Osteoblast (primary cell): ENCODE data around the gene SLX4. TPM values are rescaled to one million over a fixed set of nuclear protein-coding genes. Genes with fewer than 3 reads are reported as not detected.

Source experiments
- DNase-seq: peaks from one replicate; pipeline ENCODE4 v3.0.0; 2011; ENCODE audit warnings: low spot score, mixed read lengths; ENCODE audit not compliant: insufficient read length; ENCODE audit errors: missing footprints
- H2AFZ ChIP-seq: 2 replicates; pipeline ENCODE4 v1.6.0; 2011; ENCODE audit warnings: mild to moderate bottlenecking, low read length
- H3K27ac ChIP-seq: 2 replicates; pipeline ENCODE4 v1.5.1; 2011; ENCODE audit warnings: mild to moderate bottlenecking, low read depth, low read length, moderate library complexity
- H3K27me3 ChIP-seq: 2 replicates; pipeline ENCODE4 v1.6.0; 2012; ENCODE audit warnings: mild to moderate bottlenecking, control low read depth, inconsistent platforms, low read length, moderate library complexity; ENCODE audit not compliant: insufficient read depth
- H3K36me3 ChIP-seq: 2 replicates; pipeline ENCODE4 v1.5.1; 2011; ENCODE audit warnings: mild to moderate bottlenecking, low read length, control low read depth, moderate library complexity; ENCODE audit not compliant: insufficient read depth
- H3K4me1 ChIP-seq: 2 replicates; pipeline ENCODE4 v1.5.1; 2011; ENCODE audit warnings: mild to moderate bottlenecking, low read length, control low read depth, moderate library complexity; ENCODE audit not compliant: insufficient read depth
- H3K4me2 ChIP-seq: 2 replicates; pipeline ENCODE4 v1.6.0; 2011; ENCODE audit warnings: mild to moderate bottlenecking, low read length; ENCODE audit not compliant: insufficient read depth
- H3K4me3 ChIP-seq: fragments of 200-600 bp; sonication (generic); 3 replicates; pipeline ENCODE4 v1.5.1; 2012; ENCODE audit warnings: mild to moderate bottlenecking, low read length, inconsistent platforms; ENCODE audit not compliant: insufficient read depth
- H3K79me2 ChIP-seq: 2 replicates; pipeline ENCODE4 v1.6.0; 2012; ENCODE audit warnings: mild to moderate bottlenecking, low read length, control low read depth, inconsistent platforms; ENCODE audit not compliant: insufficient read depth
- H3K9me3 ChIP-seq: 2 replicates; pipeline ENCODE4 v1.5.1; 2011; ENCODE audit warnings: low read depth, low read length, control low read depth
- H4K20me1 ChIP-seq: 2 replicates; pipeline ENCODE4 v1.6.0; 2012; ENCODE audit warnings: mild to moderate bottlenecking, low read length, control low read depth; ENCODE audit not compliant: insufficient read depth
- total RNA-seq: library from RNA; depleted of rRNA; stranded (reverse); fragments of >200 nt; gene quantifications from 2 replicates; pipeline ENCODE4 v1.2.3, GENCODE V29; 2012
- TF ChIP-seq, protein P1 (sequence below): IDR thresholded peaks from 2 replicates; pipeline ENCODE4 v1.5.1; 2011; ENCODE audit warnings: mild to moderate bottlenecking, low read depth, low read length, moderate library complexity; ENCODE audit errors: extremely low read depth

The SLX4 gene
- total RNA-seq, 1 donor, result 4.0 TPM

DNA sequence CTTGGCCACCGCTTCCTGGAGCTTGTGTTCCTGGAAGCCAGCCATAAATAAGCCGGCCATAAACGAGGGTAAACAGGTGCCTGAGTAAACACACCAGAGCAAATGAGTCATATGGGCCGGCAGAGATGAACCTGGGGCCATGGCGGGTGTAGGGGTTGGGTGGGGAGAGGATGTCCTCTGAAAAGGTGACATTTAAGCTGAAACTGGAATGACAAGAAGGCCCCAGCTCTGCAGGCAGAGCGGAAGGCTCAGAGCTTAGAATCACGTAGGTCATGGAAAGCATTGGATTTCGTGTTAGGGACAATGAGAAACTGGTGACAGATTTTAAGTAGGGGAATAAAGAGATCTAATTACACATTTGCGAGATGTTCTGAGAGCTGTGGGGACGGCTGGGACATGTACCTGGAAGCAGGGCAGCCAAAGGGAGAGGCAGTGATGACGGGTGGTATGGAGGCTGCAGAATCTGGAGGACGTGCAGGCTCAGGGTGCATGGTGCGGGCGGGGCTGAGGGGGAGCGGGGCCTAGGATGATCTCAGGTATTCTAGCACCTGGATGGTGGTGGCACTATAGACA is 35.0 kb upstream of the SLX4 start:
- H3K4me1 ChIP-seq, result no peaks in the 10 kb centered on the region
- no peak for DNase-seq

GRCh38 chr16:3645504-3646347 is 34.3 kb upstream of the SLX4 start:
- Histone ChIP-seq H3K4me1 (no peaks in the 10 kb centered on the region), H3K79me2 (no peaks in the 10 kb centered on the region), H3K27ac (no peak overlapping the region), H4K20me1 (peaks cover 6% of the 10 kb centered on the region), H3K36me3 (no peaks in the 10 kb centered on the region), H3K4me3 (no peak overlapping the region), H3K4me2 (no peak overlapping the region), H3K9me3 (no peaks in the 10 kb centered on the region), H2AFZ (no peak overlapping the region), H3K27me3 (no peaks in the 10 kb centered on the region)
- TF ChIP-seq, protein P1, sequence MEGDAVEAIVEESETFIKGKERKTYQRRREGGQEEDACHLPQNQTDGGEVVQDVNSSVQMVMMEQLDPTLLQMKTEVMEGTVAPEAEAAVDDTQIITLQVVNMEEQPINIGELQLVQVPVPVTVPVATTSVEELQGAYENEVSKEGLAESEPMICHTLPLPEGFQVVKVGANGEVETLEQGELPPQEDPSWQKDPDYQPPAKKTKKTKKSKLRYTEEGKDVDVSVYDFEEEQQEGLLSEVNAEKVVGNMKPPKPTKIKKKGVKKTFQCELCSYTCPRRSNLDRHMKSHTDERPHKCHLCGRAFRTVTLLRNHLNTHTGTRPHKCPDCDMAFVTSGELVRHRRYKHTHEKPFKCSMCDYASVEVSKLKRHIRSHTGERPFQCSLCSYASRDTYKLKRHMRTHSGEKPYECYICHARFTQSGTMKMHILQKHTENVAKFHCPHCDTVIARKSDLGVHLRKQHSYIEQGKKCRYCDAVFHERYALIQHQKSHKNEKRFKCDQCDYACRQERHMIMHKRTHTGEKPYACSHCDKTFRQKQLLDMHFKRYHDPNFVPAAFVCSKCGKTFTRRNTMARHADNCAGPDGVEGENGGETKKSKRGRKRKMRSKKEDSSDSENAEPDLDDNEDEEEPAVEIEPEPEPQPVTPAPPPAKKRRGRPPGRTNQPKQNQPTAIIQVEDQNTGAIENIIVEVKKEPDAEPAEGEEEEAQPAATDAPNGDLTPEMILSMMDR, result no peak
- peak; percentile 86 for DNase-seq

More for the DNA sequence above, 35.0 kb upstream of the SLX4 start:
- H3K4me2 ChIP-seq, result no peak overlapping the region
- H4K20me1 ChIP-seq, result peaks cover 6% of the 10 kb centered on the region
- no peaks in the 10 kb centered on the region for H3K9me3 ChIP-seq
- no peak overlapping the region for H2AFZ ChIP-seq
- no peaks in the 10 kb centered on the region for H3K79me2 ChIP-seq
- H3K36me3 ChIP-seq, result no peaks in the 10 kb centered on the region
- no peak overlapping the region for H3K27ac ChIP-seq
- H3K4me3 ChIP-seq, result no peak overlapping the region
- no peaks in the 10 kb centered on the region for H3K27me3 ChIP-seq
- TF ChIP-seq, protein P1, result no peak

GRCh38 chr16:3645108-3645503 is 33.7 kb upstream of the SLX4 start:
- H3K36me3 ChIP-seq, result no peaks in the 10 kb centered on the region
- H3K4me2 ChIP-seq, result no peak overlapping the region
- H2AFZ ChIP-seq, result no peak overlapping the region
- H3K79me2 ChIP-seq, result no peaks in the 10 kb centered on the region
- H3K27ac ChIP-seq, result no peak overlapping the region
- H3K4me3 ChIP-seq, result no peak overlapping the region
- H3K9me3 ChIP-seq, result no peaks in the 10 kb centered on the region
- H3K4me1 ChIP-seq, result no peaks in the 10 kb centered on the region
- no peak for DNase-seq
- H4K20me1 ChIP-seq, result peaks cover 6% of the 10 kb centered on the region
- H3K27me3 ChIP-seq, result no peaks in the 10 kb centered on the region
- TF ChIP-seq, protein P1, result no peak

- Histone ChIP-seq H4K20me1 (peaks cover 6% of the 10 kb centered on the region), H3K4me1 (no peaks in the 10 kb centered on the region), H3K36me3 (no peaks in the 10 kb centered on the region), H3K9me3 (no peaks in the 10 kb centered on the region), H2AFZ (no peak overlapping the region), H3K4me2 (no peak overlapping the region), H3K27ac (no peak overlapping the region), H3K27me3 (no peaks in the 10 kb centered on the region), H3K4me3 (no peak overlapping the region), H3K79me2 (peaks cover 6% of the 10 kb centered on the region)
- peak; percentile 84 for DNase-seq
- TF ChIP-seq, protein P1, result no peak
Observed at GRCh38 chr16:3643095-3643730, 31.8 kb upstream of the SLX4 start.
